Prostate gland (tissue), 2 donors: ENCODE results near the gene SULT1A4.
"Not testable (repeated sequence)": the region's sequence is repeated elsewhere in the genome, so short reads cannot be mapped to it uniquely, and the experiment has no call there.

Source experiments
- POLR2AphosphoS5 ChIP-seq: sonication (generic); formaldehyde crosslinking; IDR thresholded peaks from one replicate; pipeline ENCODE4 v1.6.1; 2017; ENCODE audit warnings: antibody characterized with exemption
- TF ChIP-seq, protein P1 (sequence below), 4 experiments: fragments of 200-600 bp in 2 of 4; fragments of 450-650 bp in 2 of 4; sonication (generic) in 2 of 4; IDR thresholded peaks; 1 replicate in 3 of 4; 2 replicates in 1 of 4; pipeline ENCODE4 v1.5.1; 2016 to 2019; ENCODE audit warnings: antibody characterized with exemption in 4 of 4, mild to moderate bottlenecking in 2 of 4, moderate library complexity in 2 of 4

DNA sequence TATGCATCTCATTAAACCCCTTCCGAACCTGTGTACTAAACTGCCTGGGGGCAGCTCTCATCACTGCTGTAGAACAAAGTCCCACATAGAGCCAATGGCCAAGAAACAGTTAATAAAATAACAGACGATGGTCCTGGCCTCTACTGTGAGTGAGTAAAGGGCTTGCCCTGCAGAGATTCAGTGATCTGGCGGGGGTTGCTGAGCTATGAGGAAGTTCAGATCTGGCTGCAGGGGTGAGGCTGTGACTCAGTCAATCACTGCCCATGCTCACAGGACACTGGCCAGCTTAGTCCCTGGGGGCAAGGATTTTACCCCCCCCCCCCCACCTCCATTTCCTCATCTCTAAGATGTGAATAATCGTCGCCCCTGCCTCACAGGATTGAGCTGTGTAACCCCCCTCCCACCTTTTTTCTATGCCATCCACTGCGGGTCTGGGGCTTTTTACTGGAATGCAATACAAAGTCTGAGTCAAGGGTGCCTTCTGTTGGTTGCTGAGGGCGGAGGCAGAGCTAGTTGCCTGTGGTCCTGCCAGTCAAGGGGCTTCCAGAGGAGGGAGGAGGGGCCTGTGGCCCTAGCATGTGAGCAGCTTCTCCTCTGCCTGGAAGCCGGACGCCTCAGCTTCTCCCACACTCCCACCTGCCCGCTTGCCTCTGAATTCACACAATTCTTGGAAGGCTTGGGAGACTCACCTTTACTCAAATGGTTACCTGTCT is 8.1 kb downstream of the SULT1A4 start:
- TF ChIP-seq, protein P1, sequence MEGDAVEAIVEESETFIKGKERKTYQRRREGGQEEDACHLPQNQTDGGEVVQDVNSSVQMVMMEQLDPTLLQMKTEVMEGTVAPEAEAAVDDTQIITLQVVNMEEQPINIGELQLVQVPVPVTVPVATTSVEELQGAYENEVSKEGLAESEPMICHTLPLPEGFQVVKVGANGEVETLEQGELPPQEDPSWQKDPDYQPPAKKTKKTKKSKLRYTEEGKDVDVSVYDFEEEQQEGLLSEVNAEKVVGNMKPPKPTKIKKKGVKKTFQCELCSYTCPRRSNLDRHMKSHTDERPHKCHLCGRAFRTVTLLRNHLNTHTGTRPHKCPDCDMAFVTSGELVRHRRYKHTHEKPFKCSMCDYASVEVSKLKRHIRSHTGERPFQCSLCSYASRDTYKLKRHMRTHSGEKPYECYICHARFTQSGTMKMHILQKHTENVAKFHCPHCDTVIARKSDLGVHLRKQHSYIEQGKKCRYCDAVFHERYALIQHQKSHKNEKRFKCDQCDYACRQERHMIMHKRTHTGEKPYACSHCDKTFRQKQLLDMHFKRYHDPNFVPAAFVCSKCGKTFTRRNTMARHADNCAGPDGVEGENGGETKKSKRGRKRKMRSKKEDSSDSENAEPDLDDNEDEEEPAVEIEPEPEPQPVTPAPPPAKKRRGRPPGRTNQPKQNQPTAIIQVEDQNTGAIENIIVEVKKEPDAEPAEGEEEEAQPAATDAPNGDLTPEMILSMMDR (IDR thresholded peaks at IDR 0.05): not testable (repeated sequence)
- not testable (repeated sequence) for TF ChIP-seq POLR2AphosphoS5
